BLaER1 (cell line): ENCODE measurements around the gene FAM50B.

Source experiments
- H3K27ac ChIP-seq: shearing (Covaris generic); formaldehyde crosslinking; 2 replicates; pipeline ENCODE4 v1.8.1; 2022
- H3K27me3 ChIP-seq: shearing (Covaris generic); formaldehyde crosslinking; 2 replicates; pipeline ENCODE4 v1.8.1; 2022
- H3K36me3 ChIP-seq: shearing (Covaris generic); formaldehyde crosslinking; 2 replicates; pipeline ENCODE4 v1.8.1; 2022
- H3K4me1 ChIP-seq: shearing (Covaris generic); formaldehyde crosslinking; 2 replicates; pipeline ENCODE4 v1.8.1; 2022
- H3K4me2 ChIP-seq: shearing (Covaris generic); formaldehyde crosslinking; 2 replicates; pipeline ENCODE4 v1.8.1; 2022
- H3K4me3 ChIP-seq: shearing (Covaris generic); formaldehyde crosslinking; 2 replicates; pipeline ENCODE4 v1.8.1; 2022
- H3K9ac ChIP-seq: shearing (Covaris generic); formaldehyde crosslinking; 2 replicates; pipeline ENCODE4 v1.8.1; 2022
- H3K9me3 ChIP-seq: shearing (Covaris generic); formaldehyde crosslinking; 2 replicates; pipeline ENCODE4 v1.8.1; 2022
- H4K20me1 ChIP-seq: shearing (Covaris generic); formaldehyde crosslinking; 2 replicates; pipeline ENCODE4 v1.8.1; 2022
- Cebpa-rat ChIP-seq: shearing (Covaris generic); IDR thresholded peaks from 2 replicates; pipeline ENCODE4 v1.8.1; 2022

FAM50B gene

GRCh38 chr6:3848925-3849605 is at the start of gene FAM50B:
Gene FAM50B (plus strand): TSS chr6:3849373. CDS start chr6:3849812, 439 bp downstream.
- H3K9me3 ChIP-seq: peaks cover 21% of the 10 kb centered on the region
- no peaks in the 10 kb centered on the region for H3K36me3 ChIP-seq
- no peak within 1 kb of the TSS for H3K27ac ChIP-seq
- no peaks in the 10 kb centered on the region for H3K4me1 ChIP-seq
- H4K20me1 ChIP-seq: no peaks in the 10 kb centered on the region
- H3K9ac ChIP-seq: no peak within 1 kb of the TSS
- H3K4me3 ChIP-seq: no peak within 1 kb of the TSS
- H3K27me3 ChIP-seq: no peaks in the 10 kb centered on the region; the same call in 1 of the 2 replicates
- no peak within 1 kb of the TSS for H3K4me2 ChIP-seq
- TF ChIP-seq Cebpa-rat: no peak

- Histone ChIP-seq H3K4me1 (peaks cover 53% of the 10 kb centered on the region), H3K9ac (no peak overlapping the region), H3K4me2 (peak overlapping the region; percentile 65), H4K20me1 (no peaks in the 10 kb centered on the region), H3K27me3 (no peaks in the 10 kb centered on the region), H3K4me3 (no peak overlapping the region), H3K27ac (no peak overlapping the region), H3K9me3 (no peaks in the 10 kb centered on the region), H3K36me3 (no peaks in the 10 kb centered on the region)
- no peak for TF ChIP-seq Cebpa-rat
Measured at GRCh38 chr6:3799719-3800118, 49.5 kb upstream of the FAM50B start.

- H3K9ac ChIP-seq: no peak overlapping the region
- no peaks in the 10 kb centered on the region for H3K36me3 ChIP-seq
- no peaks in the 10 kb centered on the region for H3K27me3 ChIP-seq
- no peaks in the 10 kb centered on the region for H3K9me3 ChIP-seq
- no peaks in the 10 kb centered on the region for H4K20me1 ChIP-seq
- peak overlapping the region; percentile 46; the same call in 1 of the 2 replicates for H3K27ac ChIP-seq
- H3K4me1 ChIP-seq: peaks cover 53% of the 10 kb centered on the region
- no peak for TF ChIP-seq Cebpa-rat
- H3K4me3 ChIP-seq: no peak overlapping the region
- H3K4me2 ChIP-seq: peak overlapping the region; percentile 65
Measured at GRCh38 chr6:3800850-3801591, 48.2 kb upstream of the FAM50B start.

GRCh38 chr6:3801960-3802359 is 47.2 kb upstream of the FAM50B start:
- Histone ChIP-seq H3K4me1 (peaks cover 48% of the 10 kb centered on the region), H3K4me3 (no peak overlapping the region), H3K27ac (no peak overlapping the region), H3K36me3 (no peaks in the 10 kb centered on the region), H3K9ac (no peak overlapping the region), H4K20me1 (no peaks in the 10 kb centered on the region), H3K27me3 (no peaks in the 10 kb centered on the region), H3K4me2 (no peak overlapping the region), H3K9me3 (no peaks in the 10 kb centered on the region)
- TF ChIP-seq Cebpa-rat: no peak

GRCh38 chr6:3803627-3804468 is 45.3 kb upstream of the FAM50B start:
- Histone ChIP-seq H3K27me3 (no peaks in the 10 kb centered on the region), H3K4me2 (no peak overlapping the region), H3K4me3 (no peak overlapping the region), H4K20me1 (no peaks in the 10 kb centered on the region), H3K9me3 (no peaks in the 10 kb centered on the region), H3K27ac (no peak overlapping the region), H3K9ac (no peak overlapping the region), H3K36me3 (no peaks in the 10 kb centered on the region), H3K4me1 (peaks cover 30% of the 10 kb centered on the region)
- TF ChIP-seq Cebpa-rat: no peak

- H3K4me1 ChIP-seq: peaks cover 19% of the 10 kb centered on the region
- H3K27me3 ChIP-seq: no peaks in the 10 kb centered on the region
- no peak overlapping the region for H3K4me3 ChIP-seq
- H4K20me1 ChIP-seq: no peaks in the 10 kb centered on the region
- no peak overlapping the region for H3K4me2 ChIP-seq
- H3K9me3 ChIP-seq: no peaks in the 10 kb centered on the region
- no peak for TF ChIP-seq Cebpa-rat
- H3K27ac ChIP-seq: no peak overlapping the region
- no peaks in the 10 kb centered on the region for H3K36me3 ChIP-seq
- no peak overlapping the region for H3K9ac ChIP-seq
Measured at GRCh38 chr6:3804964-3805363, 44.2 kb upstream of the FAM50B start.

- Histone ChIP-seq H3K4me2 (no peak overlapping the region), H3K27ac (no peak overlapping the region), H3K9ac (no peak overlapping the region), H3K9me3 (no peaks in the 10 kb centered on the region), H4K20me1 (no peaks in the 10 kb centered on the region), H3K4me1 (peaks cover 12% of the 10 kb centered on the region), H3K4me3 (no peak overlapping the region), H3K27me3 (no peaks in the 10 kb centered on the region), H3K36me3 (no peaks in the 10 kb centered on the region)
- no peak for TF ChIP-seq Cebpa-rat
Measured at GRCh38 chr6:3805448-3806123, 43.6 kb upstream of the FAM50B start.

GRCh38 chr6:3806169-3806922 is 42.8 kb upstream of the FAM50B start:
- H3K4me3 ChIP-seq: no peak overlapping the region
- no peak overlapping the region for H3K4me2 ChIP-seq
- no peaks in the 10 kb centered on the region for H3K36me3 ChIP-seq
- H3K9me3 ChIP-seq: no peaks in the 10 kb centered on the region
- H3K27me3 ChIP-seq: no peaks in the 10 kb centered on the region
- H4K20me1 ChIP-seq: no peaks in the 10 kb centered on the region
- no peak overlapping the region for H3K9ac ChIP-seq
- peaks cover 5% of the 10 kb centered on the region for H3K4me1 ChIP-seq
- no peak overlapping the region for H3K27ac ChIP-seq
- no peak for TF ChIP-seq Cebpa-rat

- Histone ChIP-seq H3K4me3 (no peak overlapping the region), H3K36me3 (no peaks in the 10 kb centered on the region), H3K4me2 (no peak overlapping the region), H3K27ac (no peak overlapping the region), H3K9ac (no peak overlapping the region), H3K27me3 (no peaks in the 10 kb centered on the region), H4K20me1 (no peaks in the 10 kb centered on the region), H3K9me3 (no peaks in the 10 kb centered on the region), H3K4me1 (peaks cover 9% of the 10 kb centered on the region)
- TF ChIP-seq Cebpa-rat: no peak
Measured at GRCh38 chr6:3808199-3808598, 41.0 kb upstream of the FAM50B start.
